C4-2B (cell line): ENCODE results near the gene NUCB1.

ENCODE experiments used
- H3K27ac ChIP-seq: fragments of 450-650 bp; 2 replicates; pipeline ENCODE4 v1.5.1; 2017
- ZFX ChIP-seq: fragments of 450-650 bp; IDR thresholded peaks from 2 replicates; pipeline ENCODE4 v1.6.1; 2017
- TF ChIP-seq, protein P1 (sequence below): fragments of 450-650 bp; conservative IDR thresholded peaks from 2 replicates; pipeline ENCODE4 v1.5.1; 2017; ENCODE audit warnings: mild to moderate bottlenecking

The NUCB1 gene

DNA sequence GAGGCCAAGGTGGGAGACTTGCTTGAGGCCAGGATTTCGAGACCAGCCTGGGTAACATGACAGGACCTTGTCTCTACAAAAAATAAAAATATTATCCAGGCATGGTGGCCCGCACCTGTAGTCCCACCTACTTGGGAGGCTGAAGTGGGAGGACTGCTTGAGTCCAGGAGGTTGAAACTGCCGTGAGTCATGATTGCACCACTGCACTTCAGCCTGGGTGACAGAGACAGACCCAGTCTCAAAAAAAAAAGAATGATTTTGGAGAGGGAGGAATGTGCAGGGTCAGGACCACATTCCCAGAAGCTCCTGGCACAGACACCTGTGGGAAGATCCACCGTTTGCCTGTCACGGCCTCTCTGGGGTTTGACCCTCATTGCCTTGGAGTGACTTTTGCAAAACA is 45.3 kb downstream of the NUCB1 start:
- H3K27ac ChIP-seq, result no peak overlapping the region
- TF ChIP-seq, protein P1, sequence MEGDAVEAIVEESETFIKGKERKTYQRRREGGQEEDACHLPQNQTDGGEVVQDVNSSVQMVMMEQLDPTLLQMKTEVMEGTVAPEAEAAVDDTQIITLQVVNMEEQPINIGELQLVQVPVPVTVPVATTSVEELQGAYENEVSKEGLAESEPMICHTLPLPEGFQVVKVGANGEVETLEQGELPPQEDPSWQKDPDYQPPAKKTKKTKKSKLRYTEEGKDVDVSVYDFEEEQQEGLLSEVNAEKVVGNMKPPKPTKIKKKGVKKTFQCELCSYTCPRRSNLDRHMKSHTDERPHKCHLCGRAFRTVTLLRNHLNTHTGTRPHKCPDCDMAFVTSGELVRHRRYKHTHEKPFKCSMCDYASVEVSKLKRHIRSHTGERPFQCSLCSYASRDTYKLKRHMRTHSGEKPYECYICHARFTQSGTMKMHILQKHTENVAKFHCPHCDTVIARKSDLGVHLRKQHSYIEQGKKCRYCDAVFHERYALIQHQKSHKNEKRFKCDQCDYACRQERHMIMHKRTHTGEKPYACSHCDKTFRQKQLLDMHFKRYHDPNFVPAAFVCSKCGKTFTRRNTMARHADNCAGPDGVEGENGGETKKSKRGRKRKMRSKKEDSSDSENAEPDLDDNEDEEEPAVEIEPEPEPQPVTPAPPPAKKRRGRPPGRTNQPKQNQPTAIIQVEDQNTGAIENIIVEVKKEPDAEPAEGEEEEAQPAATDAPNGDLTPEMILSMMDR, result no peak
- no peak for TF ChIP-seq ZFX

DNA sequence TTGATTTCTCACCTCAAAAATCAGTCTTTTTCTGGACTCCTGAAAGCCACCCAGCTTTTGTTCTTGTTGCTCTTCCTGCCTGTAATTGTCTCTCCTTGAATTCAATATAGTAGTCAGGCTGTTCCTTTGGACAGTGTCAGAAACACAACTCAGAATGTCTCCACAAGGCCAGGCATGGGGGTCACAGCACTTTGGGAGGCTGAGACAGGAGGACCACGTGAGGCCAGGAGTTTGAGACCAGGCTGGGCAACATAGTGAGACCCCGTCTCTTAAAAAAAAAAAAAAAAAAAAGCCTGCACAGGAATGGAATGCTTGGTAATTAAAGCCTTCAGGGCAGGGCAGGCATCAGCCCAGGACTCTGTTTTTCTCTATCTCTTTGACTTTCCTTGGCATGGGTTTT is 45.7 kb downstream of the NUCB1 start:
- no peak overlapping the region for H3K27ac ChIP-seq
- no peak for TF ChIP-seq ZFX
- TF ChIP-seq, protein P1, result no peak

DNA sequence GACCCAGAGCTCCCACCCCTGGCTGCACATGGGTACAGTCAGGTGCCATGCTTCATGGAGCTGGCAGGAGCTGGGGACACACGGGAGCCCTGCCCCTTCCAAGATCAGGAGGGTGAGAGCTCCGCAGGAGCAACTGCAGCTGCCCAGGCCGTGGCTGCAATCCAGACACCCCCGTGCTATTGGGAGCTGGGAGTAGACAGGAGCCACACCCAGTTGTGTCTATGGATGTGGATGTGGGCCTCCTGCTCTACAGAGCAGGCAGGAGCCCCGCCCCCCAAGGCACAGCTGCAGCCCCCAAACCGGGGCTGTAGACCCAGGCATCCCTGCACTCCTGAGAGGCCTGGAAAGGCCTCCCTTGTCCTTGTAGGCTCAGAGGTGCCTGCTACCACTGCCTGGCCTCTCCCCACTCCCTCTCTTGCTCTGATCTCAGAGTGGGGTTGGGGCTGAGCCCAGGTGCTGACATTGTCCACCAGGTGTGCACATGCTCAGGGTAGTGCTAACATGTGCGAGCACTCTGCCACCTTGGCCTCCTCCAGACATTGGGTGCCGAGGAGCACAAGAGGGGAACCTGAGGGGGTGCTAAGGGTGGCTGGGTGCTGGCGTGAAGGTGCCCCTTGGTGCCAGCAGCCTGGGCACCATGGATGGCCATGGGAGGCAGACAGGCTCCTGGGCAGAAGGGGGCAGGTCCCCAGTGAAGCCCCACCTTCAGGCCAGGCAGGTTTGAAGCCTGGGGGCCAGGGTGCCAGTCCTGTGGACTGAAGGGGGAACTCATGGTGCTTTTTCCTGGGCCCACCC is 46.5 kb downstream of the NUCB1 start:
- no peak for TF ChIP-seq ZFX
- TF ChIP-seq, protein P1, result no peak
- no peak overlapping the region for H3K27ac ChIP-seq

DNA sequence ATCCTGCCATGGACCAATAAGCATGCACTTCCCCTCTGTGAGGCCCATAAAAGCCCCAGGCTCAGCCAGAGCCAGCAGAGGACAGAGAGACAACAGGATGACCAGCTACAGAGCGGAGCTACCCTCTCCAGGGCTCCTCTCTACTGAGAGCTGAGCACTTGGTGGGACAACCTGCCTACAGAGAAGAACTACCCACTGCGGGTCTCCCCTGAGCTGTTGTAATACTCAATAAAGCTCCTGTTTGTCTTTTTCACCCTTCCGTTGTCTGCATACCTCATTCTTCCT is 47.1 kb downstream of the NUCB1 start:
- no peak overlapping the region for H3K27ac ChIP-seq
- TF ChIP-seq, protein P1, result no peak
- TF ChIP-seq ZFX, result no peak

DNA sequence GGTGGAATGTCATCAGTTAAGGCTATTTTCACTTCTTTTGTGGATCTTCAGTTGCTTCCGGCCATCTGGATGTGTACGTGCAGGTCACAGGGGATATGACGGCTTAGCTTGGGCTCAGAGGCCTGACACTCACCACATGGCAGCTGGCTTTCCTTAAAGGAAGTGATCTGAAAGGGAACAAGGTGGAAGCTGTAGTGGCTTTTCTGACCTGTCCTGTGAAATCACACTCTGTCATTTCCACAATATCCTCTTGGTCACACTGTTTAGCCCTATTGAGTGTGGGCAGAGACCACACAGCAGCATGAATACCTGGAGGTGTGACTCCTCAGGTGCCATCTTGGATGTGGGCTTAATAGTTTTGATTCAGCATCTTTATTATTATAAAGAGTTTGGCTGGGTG is 50.0 kb downstream of the NUCB1 start:
- TF ChIP-seq, protein P1, result no peak
- TF ChIP-seq ZFX, result no peak
- no peak overlapping the region for H3K27ac ChIP-seq

DNA sequence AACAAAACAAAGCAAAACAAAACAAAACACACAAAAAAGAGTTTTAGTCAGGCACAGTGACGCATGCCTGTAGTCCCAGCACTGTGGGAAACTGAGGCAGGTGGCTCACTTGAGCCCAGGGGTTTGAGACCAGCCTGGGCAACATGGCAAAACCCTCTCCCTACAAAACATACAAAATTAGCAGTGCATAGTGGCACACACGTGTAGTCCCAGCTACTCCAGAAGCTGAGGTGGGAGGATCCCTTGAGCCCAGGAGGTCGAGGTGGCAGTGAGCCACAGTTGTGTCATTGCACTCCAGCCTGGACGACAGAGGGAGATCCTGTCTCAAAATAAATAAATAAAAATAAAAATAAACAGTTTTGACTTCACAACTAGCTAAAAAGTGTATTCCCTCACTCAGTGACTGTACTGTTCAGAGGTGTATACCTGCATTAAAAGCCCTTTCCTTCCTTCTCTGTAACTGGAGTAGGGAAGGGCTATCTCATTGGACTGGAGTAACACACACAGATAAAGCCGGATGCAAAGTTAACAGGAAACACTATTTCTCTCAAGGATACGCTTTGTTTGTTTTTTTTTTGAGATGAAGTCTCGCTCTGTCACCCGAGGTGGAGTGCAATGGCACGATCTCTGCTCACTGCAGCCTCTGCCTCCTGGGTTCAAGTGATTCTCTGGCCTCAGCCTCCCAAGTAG is 50.9 kb downstream of the NUCB1 start:
- H3K27ac ChIP-seq, result no peak overlapping the region

DNA sequence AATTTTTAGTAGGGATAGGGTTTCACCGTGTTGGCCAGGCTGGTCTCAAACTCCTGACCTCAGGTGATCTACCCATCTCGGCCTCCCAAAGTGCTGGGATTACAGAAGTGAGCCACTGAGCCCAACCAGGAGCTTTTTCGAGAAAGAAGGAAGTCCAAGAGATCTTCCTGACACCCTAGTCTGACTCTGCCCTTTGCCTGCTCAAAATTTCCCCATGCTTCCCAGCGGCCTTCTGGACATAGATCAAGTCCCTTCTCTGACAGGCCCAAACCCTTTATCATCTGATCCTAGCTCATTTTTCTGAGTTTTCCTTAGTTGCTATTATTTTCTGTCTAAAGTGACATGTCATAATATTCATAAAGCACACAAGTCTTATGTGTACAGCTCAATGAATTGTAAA is 53.0 kb downstream of the NUCB1 start:
- no peak overlapping the region for H3K27ac ChIP-seq

More for the DNA sequence above, 50.9 kb downstream of the NUCB1 start:
- TF ChIP-seq, protein P1, result no peak
- no peak for TF ChIP-seq ZFX

More for the DNA sequence above, 53.0 kb downstream of the NUCB1 start:
- no peak for TF ChIP-seq ZFX
- TF ChIP-seq, protein P1, result no peak
